SH-SY5Y (cell line): ENCODE measurements around the gene COL11A1.

Experiments used
- GATA2 ChIP-seq: IDR thresholded peaks from 2 replicates; pipeline ENCODE4 v1.6.1; 2011; ENCODE audit warnings: mild to moderate bottlenecking, low read depth, low read length
- GATA3 ChIP-seq: IDR thresholded peaks from 2 replicates; pipeline ENCODE4 v1.6.1; 2011; ENCODE audit warnings: low read depth, mild to moderate bottlenecking, low read length, moderate library complexity

GRCh38 chr1:103069201-103069600, 39.1 kb downstream of the COL11A1 start:
- TF ChIP-seq GATA3: no peak
- TF ChIP-seq GATA2: no peak
